ENCODE data around the gene TSPAN6.

The TSPAN6 gene

DNA sequence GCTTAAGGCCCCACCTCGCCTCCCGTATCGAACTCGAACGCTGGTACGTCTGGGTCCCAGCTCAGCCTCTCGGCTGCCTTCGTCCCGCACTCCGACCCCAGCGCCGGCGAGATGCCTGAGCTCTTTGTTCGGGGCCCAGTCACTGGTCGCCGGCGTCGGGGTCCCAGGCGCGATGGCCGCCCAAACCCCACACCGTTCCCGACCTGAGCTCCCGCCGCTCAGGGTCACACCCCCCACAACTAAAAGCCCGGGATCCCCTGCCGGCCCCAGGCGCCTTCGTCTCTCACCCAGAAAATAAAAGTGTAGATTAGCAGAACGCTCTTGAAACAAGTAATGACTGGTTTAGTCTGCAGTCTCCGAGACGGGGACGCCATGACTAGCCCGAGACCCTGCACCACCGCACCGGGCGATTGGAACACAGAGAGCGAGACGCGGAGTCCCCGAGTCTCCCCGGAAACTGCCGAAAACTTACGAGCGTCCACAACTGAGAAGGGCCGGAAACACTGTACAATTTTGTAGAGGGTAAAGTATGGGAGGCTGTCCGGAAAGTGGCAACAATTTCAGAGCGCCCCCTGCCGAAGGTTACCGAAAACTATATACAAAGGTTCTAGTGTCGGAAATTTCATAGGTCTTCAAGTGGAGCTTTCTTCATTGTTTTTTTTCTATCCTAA is at the start of gene TSPAN6:
TSS of gene TSPAN6 (minus strand) at position 486 of the 671 bp plus-strand sequence. CDS start at position 374, 112 bp downstream.
- peak; percentile 49 for DNase-seq (ENCODE audit: low read depth, low spot score)

DNA sequence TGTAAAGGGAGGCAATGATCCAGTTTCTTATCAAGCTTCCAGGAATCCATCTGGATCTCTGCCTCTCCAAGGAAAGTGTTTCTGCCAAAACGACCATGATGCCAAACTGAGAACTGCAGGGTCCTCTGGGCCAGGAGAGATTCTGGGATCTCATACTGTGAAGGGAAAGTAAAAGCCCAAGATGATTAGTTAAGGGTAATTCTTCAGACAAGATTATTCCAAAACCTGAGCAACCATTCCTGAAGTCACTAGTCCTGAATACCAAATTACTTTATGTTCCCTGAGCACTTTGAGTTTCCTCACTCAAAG is 49.3 kb upstream of the TSPAN6 start:
- no peak for DNase-seq (ENCODE audit: low read depth, low spot score)

GRCh38 chrX:100685284-100685996 is 48.8 kb upstream of the TSPAN6 start:
- DNase-seq (ENCODE audit: low read depth, low spot score): peak; percentile 23

GRCh38 chrX:100682939-100683338 is 46.3 kb upstream of the TSPAN6 start:
- no peak for DNase-seq (ENCODE audit: low read depth, low spot score)

GRCh38 chrX:100681599-100681998 is 45.0 kb upstream of the TSPAN6 start:
- no peak for DNase-seq (ENCODE audit: low read depth, low spot score)

DNA sequence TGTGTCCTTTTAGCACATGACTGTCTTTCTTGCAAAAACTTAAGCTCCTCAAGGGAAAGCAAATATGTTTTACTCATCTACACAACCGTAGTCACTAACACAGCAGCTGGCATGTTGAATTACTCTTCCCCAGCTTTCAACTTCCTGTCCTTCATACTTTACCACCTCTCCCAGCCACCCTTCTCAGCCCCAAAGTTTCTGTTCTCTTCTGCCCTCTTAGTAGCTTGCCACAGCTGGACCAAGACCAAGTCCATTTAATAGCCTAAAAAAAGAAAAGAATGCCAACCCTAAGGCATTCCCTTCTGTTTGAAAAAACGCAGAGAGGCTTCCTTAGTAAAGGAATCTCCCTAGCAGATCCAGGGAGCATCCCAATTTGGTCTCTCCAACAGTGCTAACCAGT is 44.1 kb upstream of the TSPAN6 start:
- no peak for DNase-seq (ENCODE audit: low read depth, low spot score)

GRCh38 chrX:100677611-100678181 is 41.1 kb upstream of the TSPAN6 start:
- DNase-seq (ENCODE audit: low read depth, low spot score): no peak

- DNase-seq (ENCODE audit: low read depth, low spot score): no peak
These were observed 38.1 kb upstream of the TSPAN6 start for GRCh38 chrX:100674705-100675104.

DNA sequence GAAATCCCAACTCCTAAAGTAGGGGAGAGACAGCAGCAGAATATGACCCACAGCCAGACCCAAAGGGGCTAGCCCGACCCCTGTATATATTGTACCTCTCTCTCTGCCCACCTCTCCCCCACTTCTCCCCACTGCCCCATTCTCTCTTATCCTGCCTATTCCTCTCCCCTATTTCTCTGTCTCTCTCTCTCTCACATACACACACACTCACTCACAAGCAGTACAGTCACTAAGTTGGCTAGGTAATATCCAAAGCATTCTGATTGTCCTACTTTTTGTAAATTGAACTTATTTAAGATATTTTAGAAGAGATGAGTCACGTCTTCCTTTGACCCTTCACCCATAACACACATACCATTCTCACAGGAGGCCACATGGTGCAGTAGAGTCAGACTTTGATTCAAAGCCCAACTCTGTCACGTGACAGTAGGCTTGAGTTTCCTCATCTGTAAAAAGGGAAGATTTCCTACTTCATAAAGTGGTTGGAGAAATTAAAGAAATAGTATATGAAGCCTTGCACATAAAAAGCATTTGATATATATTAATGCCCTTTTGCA is 36.9 kb upstream of the TSPAN6 start:
- DNase-seq (ENCODE audit: low read depth, low spot score): no peak

DNA sequence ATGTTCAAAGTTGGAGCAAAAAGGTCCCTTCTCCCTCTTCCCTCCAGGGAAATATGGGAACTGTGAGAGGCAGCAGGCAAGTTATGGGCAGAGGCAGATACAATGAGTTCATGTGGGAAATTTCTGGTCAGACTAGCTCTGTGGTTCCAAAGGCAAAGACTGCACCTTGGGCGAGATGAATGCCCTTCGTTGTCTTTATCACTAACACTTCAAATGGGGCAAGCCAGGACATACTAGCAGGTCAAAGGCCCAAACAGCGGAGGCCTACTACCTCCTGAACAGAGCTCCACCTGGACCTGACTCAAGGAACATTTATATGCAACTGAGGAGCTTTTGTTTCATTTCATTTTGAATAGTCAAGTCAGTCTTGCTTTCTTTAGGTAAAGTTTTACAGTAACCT is 36.4 kb upstream of the TSPAN6 start:
- DNase-seq (ENCODE audit: low read depth, low spot score): no peak

- DNase-seq (ENCODE audit: low read depth, low spot score): no peak
These were observed 27.0 kb upstream of the TSPAN6 start for GRCh38 chrX:100663642-100664041.

DNA sequence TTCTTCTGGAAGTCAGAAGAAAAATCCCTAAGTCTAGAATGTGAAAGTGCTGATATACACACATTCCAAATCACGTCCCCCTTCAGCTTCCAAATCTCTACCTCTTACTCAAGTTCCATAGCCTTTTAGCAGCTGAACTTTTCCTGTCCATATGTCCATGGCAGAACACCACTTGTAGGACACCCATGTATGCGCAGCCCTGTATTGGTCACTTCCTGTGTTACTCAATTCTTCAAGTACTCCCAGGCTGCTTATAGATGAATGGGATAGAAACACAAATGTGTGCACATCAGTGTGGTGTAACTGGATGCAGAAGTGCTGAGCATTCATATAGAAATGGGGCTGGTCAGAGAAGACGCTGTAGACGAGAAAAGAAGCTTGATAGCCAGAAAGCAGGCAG is 26.2 kb upstream of the TSPAN6 start:
- DNase-seq (ENCODE audit: low read depth, low spot score): no peak

- DNase-seq (ENCODE audit: low read depth, low spot score): no peak
These were observed 25.6 kb upstream of the TSPAN6 start for GRCh38 chrX:100662170-100662569.

- DNase-seq (ENCODE audit: low read depth, low spot score): no peak
These were observed 23.0 kb upstream of the TSPAN6 start for GRCh38 chrX:100659431-100660137.

DNA sequence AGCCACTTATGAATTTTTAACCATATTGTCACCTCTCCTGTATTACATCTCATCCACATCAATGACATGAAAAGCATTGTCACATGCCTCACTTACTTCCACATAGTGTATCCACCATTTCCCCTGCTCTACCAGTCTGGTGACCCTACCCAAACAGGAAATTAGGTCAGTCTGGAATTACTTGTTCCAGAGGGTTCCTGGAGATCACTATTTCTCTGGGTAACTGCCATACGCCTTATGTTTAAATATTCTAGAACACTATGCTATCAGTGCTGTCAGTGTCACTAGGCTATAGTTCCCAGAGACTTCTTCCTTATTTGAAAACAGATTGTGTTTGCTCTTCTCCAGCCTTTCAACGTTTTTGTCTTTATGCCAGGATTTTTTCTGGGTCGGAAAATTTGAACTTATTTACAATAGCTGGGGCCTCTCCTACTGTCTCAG is 22.4 kb upstream of the TSPAN6 start:
- no peak for DNase-seq (ENCODE audit: low read depth, low spot score)

DNA sequence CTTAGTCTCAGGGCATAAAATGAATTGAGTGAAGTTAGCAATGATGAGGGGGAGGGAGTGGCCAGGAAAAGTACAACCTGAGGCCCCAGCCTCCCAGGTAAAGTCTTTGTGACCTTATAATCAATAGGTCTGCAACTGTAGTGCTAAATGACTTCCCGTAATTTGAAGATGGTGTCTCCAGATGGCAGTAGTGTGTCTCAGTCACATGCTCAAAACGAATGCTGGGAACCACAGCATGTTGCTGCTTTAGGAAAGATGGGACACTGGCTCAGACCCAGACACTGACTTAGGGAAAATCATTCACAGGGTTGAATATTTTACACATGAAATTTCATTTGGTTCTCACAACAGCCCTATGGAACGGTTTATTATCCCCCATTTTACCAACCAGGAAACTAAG is 17.7 kb upstream of the TSPAN6 start:
- DNase-seq (ENCODE audit: low read depth, low spot score): no peak

DNA sequence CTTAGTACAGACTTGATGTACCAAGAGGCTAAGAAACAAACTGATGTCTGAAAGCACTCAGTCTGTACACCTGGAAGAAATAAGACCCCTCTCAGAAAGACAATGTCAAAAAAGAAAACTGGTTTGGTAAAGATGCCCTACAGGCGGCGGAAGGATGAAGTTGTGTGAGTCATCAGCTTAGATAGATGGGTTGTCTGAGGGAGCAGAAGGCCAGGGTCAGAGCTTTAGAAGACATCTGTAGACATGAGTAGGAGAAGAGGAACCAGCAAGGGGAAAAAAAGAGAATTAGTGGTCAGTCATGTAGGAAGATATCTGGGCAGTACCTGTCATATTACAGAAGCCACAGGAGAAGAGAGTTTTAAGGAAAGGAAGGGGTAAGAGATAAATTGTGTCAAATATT is 15.7 kb upstream of the TSPAN6 start:
- DNase-seq (ENCODE audit: low read depth, low spot score): no peak

GRCh38 chrX:100650841-100651240 is 14.2 kb upstream of the TSPAN6 start:
- no peak for DNase-seq (ENCODE audit: low read depth, low spot score)

DNA sequence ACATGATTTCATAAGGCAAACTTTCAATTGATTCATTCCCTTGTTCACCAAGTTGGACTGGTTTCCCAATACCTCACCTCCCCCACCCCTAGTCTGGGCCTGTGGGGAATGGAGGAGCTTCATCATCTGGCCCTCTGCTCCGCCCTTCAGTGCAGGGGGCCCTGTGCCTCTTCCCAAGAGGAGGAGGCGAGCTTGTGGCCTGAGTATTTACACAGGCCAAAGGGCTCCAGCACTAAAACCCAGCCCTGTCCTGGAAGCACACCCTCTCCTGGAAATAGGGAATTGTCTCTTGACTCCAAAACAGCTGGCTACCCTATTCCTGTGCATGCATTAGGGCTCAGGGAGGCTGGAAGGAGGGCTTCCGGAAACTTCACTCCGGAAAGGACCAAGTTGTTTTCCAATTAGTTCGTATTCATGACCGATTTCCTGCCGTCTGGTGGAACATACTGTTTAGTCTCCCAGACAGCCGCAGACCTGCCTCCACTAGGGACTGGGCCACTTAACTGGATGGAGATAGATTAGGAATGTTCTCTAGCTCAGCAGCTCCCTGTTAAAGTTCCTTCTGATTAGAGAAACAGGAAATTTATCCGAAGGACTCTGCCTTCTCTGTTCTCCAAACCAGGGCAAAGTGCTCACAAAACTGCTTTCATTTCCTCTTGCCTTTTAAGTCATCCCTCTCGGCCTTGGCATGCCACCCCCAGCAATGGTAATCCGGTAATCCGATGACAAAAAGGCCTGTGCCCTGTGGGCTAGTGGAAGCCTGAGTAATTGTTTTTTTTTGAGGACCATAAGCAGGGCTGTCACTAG is 13.1 kb upstream of the TSPAN6 start:
- no peak for DNase-seq (ENCODE audit: low read depth, low spot score)

DNA sequence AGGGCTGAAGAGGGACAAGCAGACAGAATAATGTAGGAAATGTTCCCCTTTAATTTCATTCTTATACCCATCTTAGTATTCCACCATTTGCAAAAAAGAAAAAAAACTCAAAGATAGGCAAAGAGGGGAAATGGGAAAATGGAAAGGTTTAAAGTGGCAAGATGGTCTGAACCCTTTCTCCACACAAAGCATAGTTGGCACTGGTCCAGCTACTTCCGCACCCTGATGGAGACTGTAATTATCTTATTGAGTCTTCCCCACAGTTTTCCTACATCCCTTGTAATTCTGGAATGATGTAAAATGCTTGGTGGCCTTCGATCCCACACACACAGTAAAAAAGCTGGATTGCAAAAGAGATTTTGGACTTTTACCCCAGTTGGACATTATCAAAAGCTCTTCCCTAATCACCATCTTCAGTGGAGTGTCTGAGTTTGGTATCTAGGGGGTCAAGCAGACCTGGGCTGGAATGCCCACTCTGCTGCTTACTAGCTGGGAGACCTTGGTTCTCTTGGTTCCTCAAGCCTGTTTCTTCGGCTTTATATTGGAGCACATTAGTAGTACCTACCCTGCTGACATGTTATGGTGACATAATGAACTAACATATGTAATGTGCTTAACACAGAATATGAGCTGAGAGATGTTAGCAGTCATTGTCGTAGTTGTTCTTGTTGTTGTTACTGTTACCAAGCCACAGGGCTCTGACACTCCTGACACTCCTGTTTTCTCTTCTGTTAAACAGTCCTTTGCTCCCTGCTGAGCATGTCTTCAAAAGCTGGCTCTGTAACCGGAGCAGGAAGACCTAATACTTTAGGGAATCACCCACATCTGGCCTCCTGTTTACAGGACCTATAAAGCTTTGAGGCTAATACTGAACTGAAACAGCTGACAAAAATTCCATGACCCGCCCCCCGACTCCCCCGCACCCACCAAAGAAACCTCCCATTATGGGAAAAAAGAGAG is 12.1 kb upstream of the TSPAN6 start:
- no peak for DNase-seq (ENCODE audit: low read depth, low spot score)
